HG02571 (cell line): Measurements from ENCODE around the gene TOMT.

Experiments used
- ATAC-seq: cut with Tn5 transposase; IDR thresholded peaks from one replicate; pipeline ENCODE4 v1.9.1; 2021; ENCODE audit warnings: mild to moderate bottlenecking, moderate library complexity; ENCODE audit not compliant: unreplicated experiment

Gene TOMT

GRCh38 chr11:72085621-72086351, 19.9 kb upstream of the TOMT start:
- no peak for ATAC-seq

GRCh38 chr11:72088076-72088808, 17.5 kb upstream of the TOMT start:
- no peak for ATAC-seq

- no peak for ATAC-seq
These were observed 14.4 kb upstream of the TOMT start for GRCh38 chr11:72091292-72091691.

- ATAC-seq = no peak
These were observed 7.0 kb upstream of the TOMT start for GRCh38 chr11:72098741-72099140.

- ATAC-seq = no peak
These were observed 5.7 kb upstream of the TOMT start for GRCh38 chr11:72100009-72100408.

GRCh38 chr11:72100462-72100861, 5.3 kb upstream of the TOMT start:
- no peak for ATAC-seq

- ATAC-seq = no peak
These were observed 3.6 kb upstream of the TOMT start for GRCh38 chr11:72102162-72102561.

- no peak for ATAC-seq
These were observed 3.1 kb upstream of the TOMT start for GRCh38 chr11:72102631-72102945.

GRCh38 chr11:72102946-72103753, 2.6 kb upstream of the TOMT start, which contains the start of gene LAMTOR1:
Gene LAMTOR1, minus strand, starts transcription at chr11:72103297. Its CDS starts 73 bp downstream, at chr11:72103224.
- ATAC-seq = peak; percentile 88

GRCh38 chr11:72103754-72104167, 2.0 kb upstream of the TOMT start:
- no peak for ATAC-seq

- ATAC-seq = peak; percentile 1
These were observed 5.8 kb downstream of the TOMT start for GRCh38 chr11:72111300-72112142.

GRCh38 chr11:72112143-72112977, 6.6 kb downstream of the TOMT start, which contains the start of gene ANAPC15:
Gene ANAPC15, minus strand, starts transcription at chr11:72112695. Its CDS starts 1,419 bp downstream, at chr11:72111276.
- peak; percentile 89 for ATAC-seq

- ATAC-seq = no peak
These were observed 7.5 kb downstream of the TOMT start for GRCh38 chr11:72112978-72113808.

GRCh38 chr11:72114570-72114969, 8.8 kb downstream of the TOMT start:
- ATAC-seq = no peak

- no peak for ATAC-seq
These were observed 10.5 kb downstream of the TOMT start for GRCh38 chr11:72116019-72116755.

- ATAC-seq = no peak
These were observed 13.5 kb downstream of the TOMT start for GRCh38 chr11:72119198-72119597.

GRCh38 chr11:72120930-72121329, 15.2 kb downstream of the TOMT start:
- ATAC-seq = no peak

GRCh38 chr11:72122607-72123006, 16.9 kb downstream of the TOMT start:
- ATAC-seq = no peak
